Amniotic stem cell (primary cell): ENCODE results near the gene PARP11.

Experiments
- DNase-seq: peaks from one replicate; lab custom pipeline; 2025; lab: John Stamatoyannopoulos, UW

PARP11 gene

DNA sequence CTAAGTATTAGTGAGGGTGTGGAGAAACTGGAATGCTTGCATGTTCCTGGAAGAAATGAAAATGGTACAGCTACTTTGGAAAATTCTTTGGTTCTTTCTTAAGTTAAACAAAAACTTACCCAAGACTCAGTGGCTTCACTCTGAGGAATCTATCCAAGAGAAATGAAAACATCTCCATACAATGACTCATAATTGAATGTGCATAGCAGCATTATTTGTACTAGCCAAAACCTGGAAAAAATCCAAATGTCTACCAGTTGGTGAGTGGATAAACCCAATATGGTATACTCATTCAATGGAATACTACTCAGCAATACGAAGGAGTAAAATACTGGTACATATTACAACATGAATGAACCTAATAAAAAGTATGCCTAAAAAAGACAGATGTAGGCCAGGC lies 102.3 kb downstream of the PARP11 start:
- DNase-seq, result no peak

DNA sequence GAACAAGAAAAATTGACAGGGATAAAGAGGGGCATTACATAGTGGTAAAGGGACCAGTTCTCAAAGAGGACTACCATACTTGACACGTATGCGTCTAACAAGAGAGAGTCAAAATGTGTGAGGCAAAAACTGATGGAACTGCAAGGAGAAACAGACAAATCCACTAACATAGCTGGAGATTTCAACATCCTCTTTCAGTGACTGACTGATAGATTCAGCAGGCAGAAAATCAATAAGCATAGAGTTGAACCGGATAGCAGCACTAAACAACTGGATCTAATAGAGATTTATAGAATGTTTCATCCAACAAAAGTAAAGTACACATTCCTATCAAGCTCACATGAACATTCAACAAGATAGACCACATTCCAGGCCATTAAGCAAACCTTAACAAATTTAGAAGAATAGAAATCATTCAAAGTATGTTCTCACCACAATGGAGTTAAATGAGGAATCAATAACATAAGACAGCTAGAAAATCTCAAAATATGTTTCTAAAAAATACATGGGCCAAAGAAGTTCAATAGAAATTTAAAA lies 104.2 kb downstream of the PARP11 start:
- DNase-seq, result no peak

DNA sequence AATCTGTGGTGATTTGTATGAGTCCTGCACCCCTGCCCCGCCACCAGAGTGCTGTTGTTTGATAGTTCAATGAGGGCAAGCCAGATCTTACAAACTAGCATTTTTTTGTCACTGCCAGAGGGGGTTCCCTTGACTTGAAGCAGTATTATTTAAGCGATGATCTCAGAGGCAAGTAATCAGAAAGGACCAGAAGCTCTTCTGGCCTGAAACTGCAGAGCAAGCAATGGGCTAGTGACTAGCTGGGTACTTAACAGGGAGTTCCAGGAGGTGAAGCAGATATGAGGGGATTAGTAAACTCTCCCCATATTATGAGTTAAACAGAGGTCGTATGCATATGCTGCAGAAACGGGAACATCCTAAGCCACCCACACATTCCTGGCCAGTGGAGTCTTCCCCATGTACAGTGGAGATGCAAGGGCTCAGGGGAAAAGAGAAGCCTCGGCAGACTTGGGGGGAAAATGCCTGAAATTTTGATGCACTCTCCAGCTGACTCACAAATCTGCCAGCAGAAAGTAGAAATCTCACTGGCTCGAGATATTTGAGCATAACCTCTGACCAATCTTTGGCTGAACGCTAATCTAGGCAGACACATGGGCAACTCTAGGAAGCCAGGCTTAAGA lies 112.0 kb downstream of the PARP11 start:
- no peak for DNase-seq

DNA sequence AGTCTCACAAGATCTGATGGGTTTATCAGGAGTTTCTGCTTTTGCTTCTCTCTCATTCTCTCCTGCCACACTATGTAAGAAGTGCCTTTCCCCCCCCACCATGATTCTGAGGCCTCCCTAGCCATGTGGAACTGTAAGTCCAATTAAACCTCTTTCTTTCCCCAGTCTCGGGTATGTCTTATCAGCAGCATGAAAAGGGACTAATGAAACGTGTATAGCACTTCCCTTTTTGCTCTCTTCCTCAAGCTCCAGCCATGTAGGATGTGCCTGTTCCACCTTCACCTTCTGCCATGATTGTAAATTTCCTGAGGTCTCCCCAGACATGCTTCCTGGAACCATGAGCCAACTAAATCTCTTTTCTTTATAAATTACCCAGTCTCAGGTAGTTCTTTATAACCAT lies 113.3 kb downstream of the PARP11 start:
- DNase-seq, result no peak
